ENCODE results near the gene SPTBN5.

GRCh38 chr15:41876007-41876406 lies 17.8 kb downstream of the SPTBN5 start:
- TF ChIP-seq POLR2A (IDR thresholded peaks at IDR 0.05; ENCODE audit: low read length) (no peak), GATA1 (IDR thresholded peaks at IDR 0.05; ENCODE audit: low read depth, low read length) (no peak)

Data from erythroblast (primary cell).